Measurements from ENCODE around the gene LAMA5.

Gene LAMA5

GRCh38 chr20:62370807-62371587, 3.9 kb upstream of the LAMA5 start:
- no peak for DNase-seq

GRCh38 chr20:62370115-62370806, 3.1 kb upstream of the LAMA5 start:
- no peak for DNase-seq

DNA sequence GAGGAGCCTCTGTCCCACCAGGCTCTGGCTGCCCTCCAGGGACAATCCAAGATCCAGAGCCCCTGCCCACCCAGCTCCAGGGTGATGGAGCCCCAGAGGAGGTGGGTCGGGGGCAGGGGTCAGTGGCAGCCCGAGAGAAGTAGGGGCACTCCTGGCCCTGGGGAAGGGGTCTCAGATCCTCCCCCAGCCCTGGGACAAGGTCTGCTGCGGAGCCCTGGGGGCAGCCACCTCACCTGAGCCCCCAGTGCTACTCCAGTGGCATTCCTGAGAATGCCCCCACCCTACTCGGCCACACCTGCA, 2.7 kb upstream of the LAMA5 start:
- no peak for DNase-seq

DNA sequence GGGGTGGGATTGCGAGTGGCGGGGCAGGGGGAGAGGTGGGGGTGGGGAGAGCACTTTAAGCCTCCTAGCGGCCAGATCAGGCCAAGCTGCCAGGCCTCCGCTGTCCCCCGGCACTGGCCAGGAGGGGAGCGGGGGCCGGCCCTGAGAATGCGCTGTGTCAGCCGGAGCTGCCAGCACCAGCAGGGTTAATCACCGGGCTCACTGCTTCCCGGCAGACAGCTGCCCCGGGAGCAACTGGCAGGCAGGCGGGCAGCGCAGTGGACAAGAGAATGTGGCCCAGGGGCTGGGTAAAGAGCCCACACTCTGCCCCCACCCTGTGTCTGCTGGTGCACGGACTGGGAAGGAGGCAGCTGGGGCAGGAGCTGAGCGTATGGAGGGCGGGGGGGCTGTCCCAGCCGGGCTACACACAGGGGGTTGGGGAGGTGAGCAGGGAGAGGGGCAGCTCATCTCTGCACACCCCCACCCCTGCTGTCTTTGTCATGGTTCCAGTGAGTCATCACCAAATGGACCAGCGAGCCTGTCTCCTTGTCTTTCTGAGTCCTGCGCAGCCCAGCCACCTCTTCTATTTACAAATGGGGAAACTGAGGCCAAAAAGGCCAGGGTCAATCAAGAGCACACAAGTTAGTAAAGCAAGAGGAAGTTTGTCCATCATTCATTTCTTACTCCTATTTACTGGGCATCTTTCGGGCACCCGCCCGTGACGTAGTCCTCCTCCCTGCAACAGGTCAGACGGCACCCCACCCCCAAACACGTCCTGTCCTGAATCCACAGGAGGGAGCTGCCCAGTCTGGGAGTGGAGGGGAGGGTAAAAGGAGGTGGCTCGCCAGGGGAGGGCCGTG, 2.1 kb upstream of the LAMA5 start:
- DNase-seq = peak in 15 of 56 donors; percentile 25 to 60 (median 46)

GRCh38 chr20:62368392-62368975, 1.4 kb upstream of the LAMA5 start:
- DNase-seq = peak in 3 of 56 donors; percentile 23 to 34 (median 32)

- peak in 9 of 56 donors; percentile 18 to 51 (median 44) for DNase-seq
Measured at GRCh38 chr20:62367633-62368391, 700 bp upstream of the LAMA5 start.

DNA sequence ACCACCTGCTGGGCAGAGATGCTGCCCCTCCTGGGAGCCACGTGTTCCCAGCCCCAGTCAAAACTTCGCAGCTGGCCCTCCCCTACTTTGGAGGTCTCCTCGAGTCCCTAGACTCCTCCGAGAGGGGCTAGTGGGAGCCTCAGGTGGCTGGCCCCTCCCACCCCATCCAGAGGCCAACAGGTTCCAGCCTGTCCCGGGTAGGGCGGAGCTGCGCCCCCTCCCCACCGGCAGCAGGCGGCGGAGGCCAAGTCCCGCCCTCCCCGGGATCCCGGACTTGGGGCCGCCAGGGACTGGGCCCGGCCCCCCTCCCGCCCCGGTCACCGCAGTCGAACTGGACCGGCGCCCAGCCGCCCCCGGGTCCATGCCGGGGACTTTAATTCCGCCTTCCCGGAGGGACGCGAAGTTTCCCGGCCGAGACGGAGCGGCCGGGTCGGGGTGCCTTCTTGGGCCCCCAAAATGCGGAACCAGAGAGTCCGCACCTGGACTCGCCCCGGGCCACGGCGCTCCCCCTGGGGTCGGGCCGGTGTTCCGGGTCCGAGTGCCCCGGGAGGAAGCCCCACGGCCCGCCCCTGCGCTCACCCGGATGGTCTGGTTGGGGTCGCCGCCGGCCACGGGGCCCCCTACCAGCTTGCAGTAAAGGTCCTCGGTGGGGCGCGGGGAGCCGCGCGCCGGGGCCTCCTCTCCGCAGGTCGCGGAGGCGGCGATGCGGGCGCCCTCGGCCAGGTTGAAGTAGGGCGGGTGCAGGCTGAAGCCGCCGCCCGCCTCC, 559 bp downstream of the LAMA5 start:
- DNase-seq = no peak

DNA sequence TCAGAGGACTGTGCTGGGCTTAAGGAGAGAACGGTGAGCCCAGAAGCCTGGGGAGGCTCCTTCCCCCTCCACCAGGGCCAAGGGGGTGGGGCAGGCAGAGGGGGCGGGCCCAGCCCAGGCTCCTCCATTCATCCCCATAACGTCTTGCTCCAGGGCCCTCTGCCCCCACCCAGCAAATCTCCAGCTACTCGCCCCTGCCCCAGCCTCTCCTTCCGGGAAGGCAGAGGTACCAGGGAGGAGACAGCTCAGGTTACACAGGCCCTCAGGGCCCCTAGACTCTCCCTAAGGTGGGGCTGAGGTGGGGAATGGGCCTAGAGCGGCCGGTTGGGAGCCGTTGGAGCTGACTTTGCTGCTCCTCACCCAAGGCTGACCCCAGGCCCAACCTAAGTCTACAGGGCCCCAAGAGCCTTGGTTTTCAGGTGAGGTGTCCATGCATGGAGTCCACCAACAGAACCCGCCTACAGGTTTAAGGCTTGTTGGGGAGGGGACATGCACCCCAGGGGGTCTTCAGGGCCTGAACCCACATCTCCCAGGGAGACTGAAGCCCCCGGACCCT, 1.2 kb downstream of the LAMA5 start:
- DNase-seq = no peak

DNA sequence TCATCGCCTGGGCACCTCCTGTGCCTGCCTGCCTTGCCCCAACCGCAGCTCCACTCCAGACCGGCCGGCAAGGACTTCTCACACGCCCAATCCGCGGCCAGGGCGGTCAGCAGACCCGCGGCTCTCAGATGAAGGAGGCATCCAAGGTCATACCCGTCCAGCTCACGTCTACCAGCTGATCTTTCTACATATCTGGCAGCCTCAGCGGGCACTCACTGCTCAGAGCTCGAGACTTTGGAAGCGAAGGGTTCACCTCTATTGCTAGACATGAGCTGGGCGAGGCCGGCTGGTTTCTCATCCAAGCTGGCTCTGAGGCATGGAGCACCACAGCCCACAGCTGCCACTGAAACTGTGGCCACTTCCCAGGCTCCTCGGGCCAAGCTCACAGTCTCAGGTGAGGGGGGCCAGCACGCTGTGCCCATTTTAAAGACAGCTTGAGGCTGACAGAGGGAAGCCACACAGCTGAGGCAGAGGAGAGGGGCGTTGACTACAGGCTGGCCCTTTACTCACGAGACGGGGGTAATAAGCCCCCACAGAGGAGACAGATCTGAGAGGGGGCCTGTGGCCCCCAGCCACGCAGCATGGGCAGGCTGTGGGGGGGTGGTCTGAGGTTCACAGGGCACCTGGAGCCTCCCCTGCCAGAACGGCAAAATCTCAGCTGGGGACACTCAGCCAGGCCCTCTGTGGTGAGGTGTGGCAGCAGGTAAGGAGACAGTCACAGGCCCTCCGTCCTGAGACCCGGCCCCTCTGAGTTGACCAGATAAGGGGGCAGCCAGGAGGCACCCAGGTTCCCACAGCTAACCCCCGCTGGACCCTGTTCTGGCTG, 2.0 kb downstream of the LAMA5 start:
- DNase-seq = no peak

- DNase-seq = no peak
Measured at GRCh38 chr20:62363920-62364851, 2.9 kb downstream of the LAMA5 start.

GRCh38 chr20:62362991-62363919, 3.9 kb downstream of the LAMA5 start:
- DNase-seq = no peak

GRCh38 chr20:62362590-62362940, 4.5 kb downstream of the LAMA5 start:
- no peak for DNase-seq

DNA sequence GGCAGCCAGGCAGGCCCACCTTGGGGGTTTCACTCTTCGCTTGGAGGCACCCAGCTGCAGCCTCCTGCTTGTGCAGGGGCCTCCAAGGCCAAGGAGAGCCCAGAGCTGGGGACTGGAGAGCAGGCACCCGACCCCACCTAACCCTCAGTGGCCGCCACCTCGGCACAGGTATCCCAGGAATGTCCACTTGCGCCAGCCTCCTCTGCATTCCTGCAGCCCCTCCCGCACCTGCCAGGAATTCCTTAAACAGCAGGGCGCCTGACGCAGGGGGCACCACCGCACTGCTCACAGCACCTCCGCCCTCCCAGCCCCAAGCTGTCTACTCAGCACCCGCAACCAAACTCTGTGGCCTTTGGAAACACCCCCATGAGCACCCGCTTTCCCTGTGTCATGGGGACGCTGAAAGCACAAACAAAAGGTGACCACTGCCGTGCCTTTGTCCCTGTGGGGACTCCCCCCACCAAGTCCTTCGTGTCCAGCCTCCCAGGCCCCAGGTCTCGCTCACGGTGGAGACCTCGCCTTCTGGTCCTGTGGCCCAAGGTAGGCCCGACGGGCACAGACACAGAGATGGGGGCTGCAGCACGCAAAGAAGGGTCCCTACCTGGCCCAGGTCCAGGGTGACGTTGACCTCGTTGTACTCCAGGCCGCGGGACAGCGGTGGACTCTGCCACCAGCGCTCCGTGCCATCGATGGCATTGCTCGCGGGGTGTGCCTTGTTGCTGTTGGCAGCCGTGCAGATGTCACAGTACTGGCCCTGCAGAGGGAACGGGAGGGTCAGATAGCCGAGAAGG, 5.1 kb downstream of the LAMA5 start:
- DNase-seq = no peak

GRCh38 chr20:62360854-62361798, 6.0 kb downstream of the LAMA5 start:
- DNase-seq = no peak

Data from amygdala (tissue), 56 donors.